Testis (tissue), 3 donors: Measurements from ENCODE around the gene CNTN5. TPM values are rescaled to one million over a fixed set of nuclear protein-coding genes. Genes with fewer than 3 reads are reported as not detected.
"Not testable (repeated sequence)": the region's sequence is repeated elsewhere in the genome, so short reads cannot be mapped to it uniquely, and the experiment has no call there.

ENCODE experiments used
- DNase-seq: peaks from one replicate; pipeline ENCODE4 v3.0.0-alpha.2; 2019
- H3K27ac ChIP-seq, 2 donors: fragments of 200-600 bp; sonication (generic); one replicate each; pipeline ENCODE4 v1.5.1; 2019
- H3K27me3 ChIP-seq: fragments of 200-600 bp; sonication (generic); one replicate; pipeline ENCODE4 v1.5.1; 2019
- H3K36me3 ChIP-seq: fragments of 200-600 bp; sonication (generic); one replicate; pipeline ENCODE4 v1.5.1; 2017; ENCODE audit warnings: low read depth; ENCODE audit errors: missing control alignments
- H3K4me1 ChIP-seq: fragments of 200-600 bp; sonication (generic); one replicate; pipeline ENCODE4 v1.5.1; 2019
- H3K4me3 ChIP-seq, 2 donors: fragments of 200-600 bp; sonication (generic); one replicate each; pipeline ENCODE4 v1.5.1; 2017 to 2019
- H3K9me3 ChIP-seq: fragments of 200-600 bp; sonication (generic); one replicate; pipeline ENCODE4 v1.5.1; 2017
- CTCF ChIP-seq, 3 experiments: fragments of 450-650 bp in 2 of 3; fragments of 200-600 bp in 1 of 3; sonication (generic) in 1 of 3; IDR thresholded peaks; one replicate each; pipeline ENCODE4 v1.5.1; 2016 to 2019; ENCODE audit warnings: antibody characterized with exemption in 3 of 3, mild to moderate bottlenecking in 2 of 3, moderate library complexity in 1 of 3
- POLR2A ChIP-seq: fragments of 450-650 bp; IDR thresholded peaks from one replicate; pipeline ENCODE4 v1.6.1; 2017; ENCODE audit warnings: antibody characterized with exemption, mild to moderate bottlenecking, moderate library complexity
- WGBS, 2 donors: methylation state at CpG; one replicate each; pipeline ENCODE4 v1.1.5; 2018; 5-methylcytosine and 5-hydroxymethylcytosine counted together
- intact Hi-C: fragments of 100-400 bp; cut with DNase I; formaldehyde crosslinking; loops from one replicate; pipeline ENCODE4 v1.15.1; 2023; ENCODE audit warnings: low total_unique reads
- polyA plus RNA-seq: library from polyadenylated mRNA; stranded (reverse); fragments of 350-450 nt; fragmentation: Illumina TruSeq; extraction: RNeasy Lipid Tissue Mini Kit (QIAGEN cat#74804); gene quantifications from one replicate; pipeline ENCODE4 v1.2.3, GENCODE V29; 2014; ENCODE audit warnings: low read depth, low replicate concordance; ENCODE audit not compliant: insufficient read depth
- total RNA-seq, 2 donors: library from RNA; depleted of rRNA; stranded (reverse); fragments of >200 nt; gene quantifications; one replicate each; pipeline ENCODE4 v1.2.3, GENCODE V29; 2016

CNTN5 gene
- total and polyA plus RNA-seq, 3 donors from 2014 or later: 0.55 to 0.99 (median 0.78) TPM

DNA sequence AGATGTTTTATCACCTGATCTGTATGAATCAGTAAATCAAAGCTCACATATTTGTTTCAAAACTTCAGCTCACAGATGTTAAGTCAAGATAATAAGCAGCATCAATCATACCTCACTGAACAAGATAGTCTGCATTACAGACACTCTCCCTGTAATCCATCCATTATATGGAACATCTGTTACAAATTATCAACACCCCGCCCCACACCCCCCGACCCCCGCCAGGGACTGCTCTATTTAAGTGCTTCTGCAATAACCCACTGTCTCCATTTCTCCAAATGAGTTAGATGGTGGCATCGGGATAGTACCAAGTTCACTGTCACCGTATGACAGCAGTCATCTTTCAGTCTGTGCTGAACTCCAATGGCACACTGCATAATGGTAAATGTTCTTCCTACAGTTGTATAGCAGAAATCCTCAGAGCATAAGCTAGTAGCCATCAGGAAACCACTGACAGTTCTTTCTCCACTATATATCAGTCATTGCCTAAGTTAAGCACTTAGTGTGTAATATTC lies 1219.3 kb downstream of the CNTN5 start:
- Histone ChIP-seq H3K27me3 (no peaks in the 10 kb centered on the region), H3K4me1 (no peaks in the 10 kb centered on the region), H3K36me3 (no peaks in the 10 kb centered on the region), H3K4me3 (no peak overlapping the region), H3K9me3 (no peaks in the 10 kb centered on the region), H3K27ac (no peak overlapping the region)
- DNase-seq: no peak
- WGBS, 2 donors: 69 to 77% methylated on average over 5 of the region's 5 CpGs
- TF ChIP-seq CTCF (IDR thresholded peaks at IDR 0.05) (no peak), POLR2A (no peak)
- intact Hi-C loops: no loop called here

- intact Hi-C loops: no loop called here
- WGBS, 2 donors: 92 to 98% methylated on average over 1 of the region's 1 CpG
- Histone ChIP-seq H3K4me3 (no peak overlapping the region), H3K27ac (no peak overlapping the region), H3K9me3 (no peaks in the 10 kb centered on the region), H3K4me1 (no peaks in the 10 kb centered on the region), H3K36me3 (no peaks in the 10 kb centered on the region), H3K27me3 (no peaks in the 10 kb centered on the region)
- TF ChIP-seq POLR2A (no peak), CTCF (IDR thresholded peaks at IDR 0.05) (no peak)
- no peak for DNase-seq
Measured at GRCh38 chr11:100247704-100248103, 1227.0 kb downstream of the CNTN5 start.

- 96% methylated on average over 5 to 6 of the region's 6 CpGs for WGBS, 2 donors
- DNase-seq, H3K27me3 ChIP-seq, intact Hi-C loops, H3K9me3 ChIP-seq, H3K36me3 ChIP-seq, H3K4me1 ChIP-seq, H3K4me3 ChIP-seq, H3K27ac ChIP-seq: not testable (repeated sequence)
Measured at GRCh38 chr11:100257238-100257803, 1236.6 kb downstream of the CNTN5 start.

- WGBS, 2 donors: 55 to 61% methylated on average over 1 of the region's 1 CpG
- Histone ChIP-seq H3K4me3 (no peak overlapping the region), H3K36me3 (no peaks in the 10 kb centered on the region), H3K9me3 (no peaks in the 10 kb centered on the region), H3K4me1 (no peaks in the 10 kb centered on the region), H3K27me3 (no peaks in the 10 kb centered on the region), H3K27ac (no peak overlapping the region)
- TF ChIP-seq POLR2A (no peak), CTCF (IDR thresholded peaks at IDR 0.05) (no peak)
- no peak for DNase-seq
- intact Hi-C loops: no loop called here
Measured at GRCh38 chr11:100269516-100269915, 1248.8 kb downstream of the CNTN5 start.

- intact Hi-C loops: no loop called here
- no peaks in the 10 kb centered on the region for H3K36me3 ChIP-seq
- no peaks in the 10 kb centered on the region for H3K4me1 ChIP-seq
Measured at GRCh38 chr11:100273066-100273815, 1252.5 kb downstream of the CNTN5 start.

GRCh38 chr11:100274466-100274865 lies 1253.7 kb downstream of the CNTN5 start:
- H3K27ac ChIP-seq, H3K4me3 ChIP-seq, H3K9me3 ChIP-seq, H3K27me3 ChIP-seq, DNase-seq, H3K4me1 ChIP-seq, H3K36me3 ChIP-seq, intact Hi-C loops: not testable (repeated sequence)
- WGBS, 2 donors: 85 to 90% methylated on average over 4 of the region's 4 CpGs

More at GRCh38 chr11:100273066-100273815, 1252.5 kb downstream of the CNTN5 start:
- WGBS, 2 donors: 91 to 95% methylated on average over 12 to 16 of the region's 16 CpGs
- no peak for DNase-seq
- TF ChIP-seq CTCF (IDR thresholded peaks at IDR 0.05): no peak
- no peak for TF ChIP-seq POLR2A
- Histone ChIP-seq H3K4me3 (no peak overlapping the region), H3K27me3 (no peaks in the 10 kb centered on the region), H3K9me3 (no peaks in the 10 kb centered on the region), H3K27ac (no peak overlapping the region)
